Germinal center (tissue), 1 donor: ENCODE results near the gene NPTX2.

Experiments
- DNase-seq: peaks from one replicate; pipeline ENCODE4 v3.0.0; 2012; ENCODE audit warnings: mixed read lengths, low spot score

Gene NPTX2

GRCh38 chr7:98655611-98656010, 38.5 kb downstream of the NPTX2 start:
- no peak for DNase-seq

- DNase-seq = no peak
Observed at GRCh38 chr7:98656899-98657298, 39.8 kb downstream of the NPTX2 start.

- DNase-seq = no peak
Observed at GRCh38 chr7:98657736-98658135, 40.7 kb downstream of the NPTX2 start.

- DNase-seq = no peak
Observed at GRCh38 chr7:98659756-98660155, 42.7 kb downstream of the NPTX2 start.

GRCh38 chr7:98661607-98662006, 44.5 kb downstream of the NPTX2 start:
- DNase-seq = no peak

- DNase-seq = no peak
Observed at GRCh38 chr7:98662289-98662688, 45.2 kb downstream of the NPTX2 start.

GRCh38 chr7:98664882-98665281, 47.8 kb downstream of the NPTX2 start:
- DNase-seq = no peak

GRCh38 chr7:98668255-98668654, 51.2 kb downstream of the NPTX2 start:
- DNase-seq = no peak

- no peak for DNase-seq
Observed at GRCh38 chr7:98669329-98670000, 52.4 kb downstream of the NPTX2 start.

- no peak for DNase-seq
Observed at GRCh38 chr7:98670186-98670585, 53.1 kb downstream of the NPTX2 start.

- no peak for DNase-seq
Observed at GRCh38 chr7:98671733-98672331, 54.7 kb downstream of the NPTX2 start.

- no peak for DNase-seq
Observed at GRCh38 chr7:98674461-98674860, 57.4 kb downstream of the NPTX2 start.

GRCh38 chr7:98674881-98675280, 57.8 kb downstream of the NPTX2 start:
- DNase-seq = no peak

GRCh38 chr7:98678215-98678614, 61.1 kb downstream of the NPTX2 start:
- DNase-seq = no peak
